ENCODE measurements around the gene MYEF2. TPM values are rescaled to one million over a fixed set of nuclear protein-coding genes. Genes with fewer than 3 reads are reported as not detected.

Gene MYEF2
- total RNA-seq (ENCODE audit: low replicate concordance) = 5.1 and 6.5 TPM in 2 replicates

DNA sequence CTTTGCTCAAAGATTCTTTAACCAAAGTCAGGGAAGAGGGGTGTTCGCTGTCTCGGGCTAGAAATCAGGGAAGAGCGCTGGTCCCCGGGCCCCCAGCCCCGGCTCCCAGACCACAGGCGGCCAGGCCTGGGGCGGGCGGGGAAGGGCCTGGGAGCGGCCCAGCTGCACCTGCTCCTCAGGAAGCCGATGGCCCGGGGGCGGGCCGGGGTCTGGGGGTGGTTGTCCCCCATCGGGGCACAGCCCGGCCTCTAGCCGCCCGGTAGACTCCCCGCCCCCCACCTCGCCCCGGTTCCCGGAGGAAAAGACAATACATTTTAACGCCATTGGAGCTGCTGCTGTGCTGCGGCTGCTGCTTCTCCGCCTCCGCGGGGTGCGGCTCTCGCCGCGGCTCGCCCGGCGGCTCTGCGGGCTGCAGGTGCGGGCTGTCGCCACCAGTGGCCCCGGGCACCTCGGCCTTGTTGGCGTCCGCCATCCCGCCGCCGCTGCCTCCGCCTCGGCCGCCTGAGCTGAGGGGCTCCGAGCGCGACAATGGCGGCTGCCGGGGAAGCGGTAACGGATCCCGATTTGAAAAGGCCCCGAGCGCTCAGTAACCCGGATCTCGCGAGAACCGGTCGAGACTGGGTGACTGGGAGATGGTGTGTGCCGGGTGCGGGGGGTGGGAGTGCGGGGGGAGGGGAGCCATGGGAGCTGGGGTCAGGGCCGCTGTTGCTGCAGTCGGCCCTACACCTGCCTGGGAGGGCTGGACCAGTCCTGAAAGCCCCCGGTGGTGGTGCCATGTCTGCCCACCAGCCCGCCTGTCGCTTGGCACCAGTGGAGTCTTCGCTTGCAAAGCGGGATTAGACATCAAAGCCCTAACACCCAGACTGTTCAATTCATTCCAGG, at the start of gene MYEF2:
Gene MYEF2, minus strand, starts transcription at position 530 of the 882 bp plus-strand sequence. Its CDS starts 58 bp downstream, at position 472.
- peak within 1 kb of the TSS; percentile 63 for H3K4me3 ChIP-seq (ENCODE audit: low read depth, low read length)
- no peak for TF ChIP-seq CTCF (IDR thresholded peaks at IDR 0.05; ENCODE audit: insufficient read depth, low read length)
- peak; percentile 46 for DNase-seq (ENCODE audit: low read depth)

- DNase-seq (ENCODE audit: low read depth) = no peak
- TF ChIP-seq CTCF (IDR thresholded peaks at IDR 0.05; ENCODE audit: insufficient read depth, low read length) = no peak
- no peak overlapping the region for H3K4me3 ChIP-seq (ENCODE audit: low read depth, low read length)
Observed at GRCh38 chr15:48225771-48226170, 47.7 kb upstream of the MYEF2 start.

- H3K4me3 ChIP-seq (ENCODE audit: low read depth, low read length) = no peak overlapping the region
- DNase-seq (ENCODE audit: low read depth) = peak; percentile 11
- no peak for TF ChIP-seq CTCF (IDR thresholded peaks at IDR 0.05; ENCODE audit: insufficient read depth, low read length)
Observed at GRCh38 chr15:48222627-48223026, 44.5 kb upstream of the MYEF2 start.

- DNase-seq (ENCODE audit: low read depth) = peak; percentile 55
- TF ChIP-seq CTCF (IDR thresholded peaks at IDR 0.05; ENCODE audit: insufficient read depth, low read length) = no peak
Observed at GRCh38 chr15:48221885-48222284, 43.8 kb upstream of the MYEF2 start.

GRCh38 chr15:48221261-48221660, 43.2 kb upstream of the MYEF2 start:
- no peak overlapping the region for H3K4me3 ChIP-seq (ENCODE audit: low read depth, low read length)
- TF ChIP-seq CTCF (IDR thresholded peaks at IDR 0.05; ENCODE audit: insufficient read depth, low read length) = no peak
- no peak for DNase-seq (ENCODE audit: low read depth)

More at GRCh38 chr15:48221885-48222284, 43.8 kb upstream of the MYEF2 start:
- no peak overlapping the region for H3K4me3 ChIP-seq (ENCODE audit: low read depth, low read length)

DNA sequence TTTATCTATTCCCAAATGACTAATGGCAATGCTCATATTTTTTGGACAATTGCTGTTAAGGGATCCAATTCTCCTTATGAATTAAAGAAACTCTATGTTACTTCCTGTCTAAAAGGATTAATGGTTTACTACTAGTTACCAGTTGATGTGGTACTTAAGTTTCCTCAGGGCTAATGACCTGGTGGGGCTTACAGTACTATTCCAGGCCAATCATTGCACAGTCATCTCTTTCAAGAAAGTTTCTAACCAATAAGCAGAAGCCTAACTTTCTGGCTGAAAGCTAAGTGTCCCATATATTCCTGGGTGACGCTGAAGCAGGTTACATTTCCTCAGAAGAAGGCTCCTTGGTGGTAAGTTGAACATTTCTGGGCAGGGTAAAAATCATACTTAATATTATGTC, 27.9 kb upstream of the MYEF2 start, which contains the start of gene SLC12A1:
Gene SLC12A1, plus strand, starts transcription at position 322 of the 400 bp plus-strand sequence. CDS start 1,418 bp downstream, outside the sequence.
- no peak for TF ChIP-seq CTCF (IDR thresholded peaks at IDR 0.05; ENCODE audit: insufficient read depth, low read length)
- H3K4me3 ChIP-seq (ENCODE audit: low read depth, low read length) = no peak within 1 kb of the TSS
- DNase-seq (ENCODE audit: low read depth) = no peak
